GM13977 (cell line): ENCODE results near the gene EXD3.

Experiments
- DNase-seq: peaks from one replicate; pipeline ENCODE4 v3.0.0; 2012; ENCODE audit warnings: low spot score
- in situ Hi-C: fragments of 300-500 bp; cut with MboI; formaldehyde crosslinking; loops from one replicate; pipeline ENCODE4 v1.12.0; 2022; ENCODE audit warnings: low sequenced_read_pairs, low pct_unique_long_range_greater_than_20kb, mixed read lengths, inconsistent platforms; ENCODE audit not compliant: unreplicated experiment
- TF ChIP-seq, protein P1 (sequence below): IDR thresholded peaks from 2 replicates; pipeline ENCODE4 v1.5.1; 2012; ENCODE audit warnings: mild to moderate bottlenecking, control low read depth; ENCODE audit not compliant: insufficient read depth; ENCODE audit errors: extremely low read depth, missing control alignments

The EXD3 gene

DNA sequence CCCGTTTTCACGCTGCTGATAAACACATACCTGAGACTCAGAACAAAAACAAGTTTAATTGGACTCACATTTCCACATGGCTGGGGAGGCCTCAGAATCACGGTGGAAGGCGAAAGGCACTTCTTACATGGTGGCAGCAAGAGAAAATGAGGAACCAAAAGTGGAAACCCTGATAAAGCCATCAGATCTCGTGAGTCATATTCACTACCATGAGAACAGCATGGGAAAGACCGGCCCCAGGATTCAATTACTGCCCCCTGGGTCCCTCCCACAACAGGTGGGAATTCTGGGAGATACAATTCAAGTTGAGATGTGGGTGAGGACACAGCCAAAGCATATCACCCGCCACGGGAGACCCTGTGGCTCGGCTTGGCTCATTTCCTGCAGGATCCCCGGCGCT is 20.2 kb downstream of the EXD3 start:
- in situ Hi-C loops = loop anchor here (10.0 kb wide), 1 partner anchor 108 kb away; no protein-coding TSS in a partner anchor
- no peak for DNase-seq
- TF ChIP-seq, protein P1, sequence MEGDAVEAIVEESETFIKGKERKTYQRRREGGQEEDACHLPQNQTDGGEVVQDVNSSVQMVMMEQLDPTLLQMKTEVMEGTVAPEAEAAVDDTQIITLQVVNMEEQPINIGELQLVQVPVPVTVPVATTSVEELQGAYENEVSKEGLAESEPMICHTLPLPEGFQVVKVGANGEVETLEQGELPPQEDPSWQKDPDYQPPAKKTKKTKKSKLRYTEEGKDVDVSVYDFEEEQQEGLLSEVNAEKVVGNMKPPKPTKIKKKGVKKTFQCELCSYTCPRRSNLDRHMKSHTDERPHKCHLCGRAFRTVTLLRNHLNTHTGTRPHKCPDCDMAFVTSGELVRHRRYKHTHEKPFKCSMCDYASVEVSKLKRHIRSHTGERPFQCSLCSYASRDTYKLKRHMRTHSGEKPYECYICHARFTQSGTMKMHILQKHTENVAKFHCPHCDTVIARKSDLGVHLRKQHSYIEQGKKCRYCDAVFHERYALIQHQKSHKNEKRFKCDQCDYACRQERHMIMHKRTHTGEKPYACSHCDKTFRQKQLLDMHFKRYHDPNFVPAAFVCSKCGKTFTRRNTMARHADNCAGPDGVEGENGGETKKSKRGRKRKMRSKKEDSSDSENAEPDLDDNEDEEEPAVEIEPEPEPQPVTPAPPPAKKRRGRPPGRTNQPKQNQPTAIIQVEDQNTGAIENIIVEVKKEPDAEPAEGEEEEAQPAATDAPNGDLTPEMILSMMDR = no peak

DNA sequence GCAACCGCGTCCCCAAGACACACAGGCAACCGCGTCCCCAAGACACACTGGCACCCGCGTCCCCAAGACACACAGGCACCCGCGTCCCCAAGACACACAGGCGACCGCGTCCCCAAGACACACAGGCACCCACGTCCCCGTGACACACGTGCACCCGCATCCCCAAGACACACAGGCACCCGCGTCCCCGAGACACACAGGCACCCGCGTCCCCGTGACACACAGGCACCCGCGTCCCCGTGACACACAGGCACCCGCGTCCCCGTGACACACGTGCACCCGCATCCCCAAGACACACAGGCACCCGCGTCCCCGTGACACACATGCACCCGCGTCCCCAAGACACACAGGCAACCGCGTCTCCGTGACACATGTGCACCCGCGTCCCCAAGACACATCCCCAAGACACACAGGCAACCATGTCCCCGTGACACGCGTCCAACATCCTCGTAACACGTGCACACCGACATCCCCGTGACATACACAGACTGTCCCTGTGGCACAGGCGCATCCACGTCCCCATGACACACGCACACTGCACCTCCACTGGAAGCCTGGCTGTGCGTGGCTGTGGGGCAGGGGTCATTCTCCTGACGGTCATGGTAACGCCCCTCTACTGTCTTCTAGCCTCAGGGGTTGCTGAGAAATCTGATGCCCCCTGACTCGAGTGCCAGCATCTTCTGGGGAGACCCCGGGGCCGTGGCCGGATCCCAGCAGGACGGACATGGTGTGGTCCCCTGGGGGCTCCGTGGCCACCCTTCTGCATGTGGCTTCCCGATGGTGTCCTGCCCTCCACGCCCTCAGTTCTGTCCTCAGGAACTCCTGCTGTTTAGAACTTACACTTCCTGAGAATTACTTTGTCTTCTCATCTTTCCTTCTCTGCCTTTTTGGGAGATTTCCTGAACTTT is 24.1 kb downstream of the EXD3 start:
- TF ChIP-seq, protein P1 = no peak
- no peak for DNase-seq
- in situ Hi-C loops = no loop called here

DNA sequence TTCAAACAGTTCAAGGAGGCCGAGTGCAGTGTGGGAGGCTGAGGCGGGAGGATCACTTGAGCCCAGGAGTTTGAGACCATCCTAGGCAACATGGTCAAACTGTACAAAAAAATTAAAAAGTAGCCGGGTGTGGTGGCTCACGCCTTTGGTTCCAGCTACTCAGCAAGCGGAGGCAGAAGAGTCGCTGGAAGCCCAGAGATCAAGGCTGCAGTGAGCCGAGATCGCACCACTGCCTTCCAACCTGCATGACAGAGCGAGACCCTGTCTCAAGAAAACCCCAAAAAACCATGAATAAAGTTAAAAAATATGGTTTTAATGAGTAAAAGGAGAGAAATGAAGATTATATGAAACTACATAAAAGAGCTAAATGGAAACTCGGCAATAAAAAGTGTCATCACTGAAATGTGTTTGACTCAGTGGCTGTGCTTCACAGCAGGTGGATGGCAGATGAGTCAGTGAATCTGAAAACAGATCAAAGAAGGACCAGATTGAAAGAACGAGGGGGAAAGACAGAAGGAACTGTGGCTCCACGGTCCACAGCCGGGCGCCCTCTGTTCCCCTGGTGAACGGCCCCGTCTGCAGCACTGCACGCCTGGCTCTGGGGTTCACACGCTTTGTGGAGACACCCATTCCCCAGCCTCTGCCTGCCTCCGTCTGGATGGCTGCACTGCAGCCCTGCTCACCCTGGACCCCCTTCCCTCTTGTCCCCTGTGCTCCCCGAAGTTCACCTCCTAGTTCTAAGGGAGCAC is 25.1 kb downstream of the EXD3 start:
- DNase-seq = no peak
- in situ Hi-C loops = no loop called here
- TF ChIP-seq, protein P1 = no peak

DNA sequence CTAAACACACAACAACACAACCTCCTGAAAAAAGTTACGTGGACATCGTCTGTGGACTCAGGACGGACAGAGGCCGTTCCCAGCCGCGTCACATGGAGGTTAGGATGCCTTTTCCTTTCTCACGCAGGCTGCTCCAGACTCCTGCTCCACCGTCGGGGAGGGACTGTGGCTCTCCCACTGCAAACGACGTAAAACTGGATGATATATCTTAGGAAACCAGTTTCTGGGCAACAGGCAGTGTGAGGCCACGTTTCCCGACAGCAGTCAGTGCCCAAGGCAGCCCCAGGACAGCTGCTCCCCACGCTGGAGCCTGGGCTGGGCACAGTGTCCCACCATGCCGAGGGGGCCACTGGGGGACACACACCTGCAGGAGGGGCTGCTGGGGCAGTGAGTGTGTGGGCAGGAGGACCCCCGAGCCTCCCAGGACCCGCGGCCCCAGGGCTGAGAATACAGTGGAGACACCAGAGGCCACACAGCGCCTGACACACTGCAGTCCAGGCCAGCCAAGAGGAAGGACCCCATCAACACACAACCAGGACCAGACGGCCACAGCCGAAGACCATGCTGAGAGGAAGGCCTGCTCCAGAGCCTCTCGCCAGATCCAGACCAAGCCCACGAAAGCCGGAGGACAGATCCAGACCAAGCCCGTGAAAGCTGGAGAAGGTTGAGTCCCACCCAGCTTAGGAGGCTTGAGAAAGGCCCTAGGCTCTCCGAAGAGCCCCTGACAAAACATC is 26.2 kb downstream of the EXD3 start:
- in situ Hi-C loops = no loop called here
- DNase-seq = no peak
- TF ChIP-seq, protein P1 = no peak

DNA sequence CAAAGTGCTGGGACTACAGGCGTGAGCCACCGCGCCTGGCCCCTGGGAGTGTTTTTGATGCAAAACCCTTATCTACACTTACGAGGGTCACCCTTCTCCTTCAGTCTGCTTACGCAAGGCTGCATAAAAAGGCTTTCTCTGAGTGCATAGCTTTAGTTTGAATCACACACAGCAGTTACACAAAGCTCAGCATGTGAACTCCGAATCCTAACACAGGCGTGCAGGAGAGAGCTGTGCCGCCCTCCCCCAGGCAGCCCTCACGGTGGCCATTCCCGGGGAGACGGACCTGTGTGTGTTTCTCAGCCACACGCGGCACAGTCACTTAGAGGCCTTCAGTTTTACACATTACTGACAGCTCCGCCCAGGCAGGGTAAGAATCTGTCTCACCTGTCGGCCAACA is 26.7 kb downstream of the EXD3 start:
- TF ChIP-seq, protein P1 = no peak
- in situ Hi-C loops = no loop called here

DNA sequence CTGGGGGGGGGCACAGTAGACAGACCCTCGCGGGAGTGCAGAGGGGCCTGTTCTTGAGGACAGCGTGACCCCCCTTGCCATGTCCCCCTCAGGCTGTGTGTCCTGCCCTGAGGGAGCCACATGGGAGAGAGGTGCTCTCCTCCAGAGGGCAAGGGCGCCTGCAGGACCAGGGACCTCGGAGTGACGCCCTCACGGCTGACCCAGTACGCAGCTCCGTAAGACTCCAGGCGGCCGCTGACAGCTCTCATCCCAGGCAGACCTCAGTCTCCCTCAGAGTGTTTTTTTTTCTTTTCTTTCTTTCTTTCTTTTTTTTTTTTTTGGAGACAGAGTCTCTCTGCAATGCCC is 27.3 kb downstream of the EXD3 start:
- in situ Hi-C loops = no loop called here
- TF ChIP-seq, protein P1 = no peak
- DNase-seq = no peak

More for the DNA sequence above, 26.7 kb downstream of the EXD3 start:
- no peak for DNase-seq
